Peyer's patch (tissue), 4 donors: ENCODE results near the gene CEACAM5. TPM values are rescaled to one million over a fixed set of nuclear protein-coding genes. Genes with fewer than 3 reads are reported as not detected.
A peak's percentile ranks its signal among the peaks of the same experiment; 100 is the strongest.

Experiments used
- DNase-seq, 3 donors: peaks; one replicate each; pipeline ENCODE4 v3.0.0-alpha.2; 2017 to 2019
- H3K27ac ChIP-seq, 4 donors: fragments of 200-600 bp; sonication (generic); one replicate each; pipeline ENCODE4 v1.5.1; 2016 to 2019
- H3K27me3 ChIP-seq, 2 donors: fragments of 200-600 bp; sonication (generic); one replicate each; pipeline ENCODE4 v1.5.1; 2019
- H3K36me3 ChIP-seq, 3 donors: fragments of 200-600 bp; sonication (generic); one replicate each; pipeline ENCODE4 v1.5.1; 2016 to 2019
- H3K4me1 ChIP-seq, 4 donors: fragments of 200-600 bp; sonication (generic); one replicate each; pipeline ENCODE4 v1.5.1; 2016 to 2019
- H3K4me3 ChIP-seq, 4 donors: fragments of 200-600 bp; sonication (generic); 1 replicate in 3 of 4; 2 replicates in 1 of 4; pipeline ENCODE4 v1.5.1; 2016 to 2019; ENCODE audit warnings: mild to moderate bottlenecking in 1 of 4
- H3K9me3 ChIP-seq, 4 donors: fragments of 200-600 bp; sonication (generic); one replicate each; pipeline ENCODE4 v1.5.1; 2016 to 2019; ENCODE audit warnings: mild to moderate bottlenecking in 1 of 4
- POLR2A ChIP-seq, 2 donors: fragments of 450-650 bp; IDR thresholded peaks; one replicate each; pipeline ENCODE4 v1.5.1; 2017; ENCODE audit warnings: antibody characterized with exemption in 2 of 2, mild to moderate bottlenecking in 2 of 2, moderate library complexity in 2 of 2
- total RNA-seq, 4 donors: library from RNA; depleted of rRNA; stranded (reverse); fragments of >200 nt; gene quantifications; one replicate each; pipeline ENCODE4 v1.1.0, GENCODE V29; 2016
- TF ChIP-seq, protein P1 (sequence below), 6 experiments: fragments of 450-650 bp in 4 of 6; fragments of 200-600 bp in 2 of 6; sonication (generic) in 1 of 6; IDR thresholded peaks; one replicate each; pipeline ENCODE4 v1.5.1; 2017 to 2019; ENCODE audit warnings: antibody characterized with exemption in 6 of 6, mild to moderate bottlenecking in 3 of 6, moderate library complexity in 1 of 6

The CEACAM5 gene
- total RNA-seq, 4 donors from 2014 or later, result 63.9 to 113 (median 99.3) TPM

DNA sequence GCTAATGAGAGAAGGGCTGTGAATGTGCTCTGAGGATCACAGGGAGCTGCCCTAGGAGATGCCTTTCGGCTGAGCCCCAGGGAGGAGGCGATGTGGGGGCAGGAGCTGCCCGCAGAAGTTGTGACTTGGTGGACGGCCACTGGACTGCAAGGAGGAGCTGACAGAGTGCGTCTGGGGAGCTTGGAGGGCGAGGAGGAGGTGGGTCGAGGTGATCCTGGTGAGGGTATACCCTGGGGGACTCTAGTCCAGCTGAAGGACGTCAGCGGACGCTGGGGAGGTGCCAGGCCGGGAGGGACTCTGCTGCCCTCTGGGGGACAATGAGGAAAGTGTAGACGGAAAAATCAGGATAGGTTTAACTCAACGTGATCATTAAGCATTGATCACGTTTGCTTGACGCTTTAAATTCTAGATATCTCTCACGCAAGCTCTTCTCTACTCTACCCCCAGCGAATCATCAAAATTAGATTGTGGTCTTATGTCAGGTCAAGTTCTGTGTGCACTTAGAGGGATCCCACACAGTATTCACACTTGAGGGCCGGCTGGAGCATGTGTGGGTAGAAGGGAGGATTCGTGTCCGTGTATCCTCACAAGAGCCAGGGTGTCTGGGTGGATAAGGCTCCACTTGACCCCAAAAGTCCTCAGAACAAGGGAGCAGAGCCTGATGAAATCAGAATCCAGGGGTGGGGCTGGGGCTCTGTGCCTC lies 17.0 kb upstream of the CEACAM5 start:
- H3K27me3 ChIP-seq, result no peaks in the 10 kb centered on the region
- no peaks in the 10 kb centered on the region for H3K4me1 ChIP-seq
- H3K9me3 ChIP-seq, result no peaks in the 10 kb centered on the region
- H3K36me3 ChIP-seq, result no peaks in the 10 kb centered on the region
- no peak overlapping the region for H3K4me3 ChIP-seq
- H3K27ac ChIP-seq, result no peak overlapping the region
- DNase-seq, result peak in 1 of 3 donors; percentile 52
- TF ChIP-seq, protein P1, sequence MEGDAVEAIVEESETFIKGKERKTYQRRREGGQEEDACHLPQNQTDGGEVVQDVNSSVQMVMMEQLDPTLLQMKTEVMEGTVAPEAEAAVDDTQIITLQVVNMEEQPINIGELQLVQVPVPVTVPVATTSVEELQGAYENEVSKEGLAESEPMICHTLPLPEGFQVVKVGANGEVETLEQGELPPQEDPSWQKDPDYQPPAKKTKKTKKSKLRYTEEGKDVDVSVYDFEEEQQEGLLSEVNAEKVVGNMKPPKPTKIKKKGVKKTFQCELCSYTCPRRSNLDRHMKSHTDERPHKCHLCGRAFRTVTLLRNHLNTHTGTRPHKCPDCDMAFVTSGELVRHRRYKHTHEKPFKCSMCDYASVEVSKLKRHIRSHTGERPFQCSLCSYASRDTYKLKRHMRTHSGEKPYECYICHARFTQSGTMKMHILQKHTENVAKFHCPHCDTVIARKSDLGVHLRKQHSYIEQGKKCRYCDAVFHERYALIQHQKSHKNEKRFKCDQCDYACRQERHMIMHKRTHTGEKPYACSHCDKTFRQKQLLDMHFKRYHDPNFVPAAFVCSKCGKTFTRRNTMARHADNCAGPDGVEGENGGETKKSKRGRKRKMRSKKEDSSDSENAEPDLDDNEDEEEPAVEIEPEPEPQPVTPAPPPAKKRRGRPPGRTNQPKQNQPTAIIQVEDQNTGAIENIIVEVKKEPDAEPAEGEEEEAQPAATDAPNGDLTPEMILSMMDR (IDR thresholded peaks at IDR 0.05), result peak in 4 of 6 experiments; percentile 41 to 59 (median 54)
- no peak for TF ChIP-seq POLR2A (IDR thresholded peaks at IDR 0.05)

GRCh38 chr19:41694196-41694595 lies 14.2 kb upstream of the CEACAM5 start:
- Histone ChIP-seq H3K36me3 (no peaks in the 10 kb centered on the region), H3K9me3 (no peaks in the 10 kb centered on the region), H3K4me1 (peaks cover 0 to 1% (median 0%) of the 10 kb centered on the region in 4 donors), H3K27me3 (no peaks in the 10 kb centered on the region), H3K27ac (no peak overlapping the region), H3K4me3 (no peak overlapping the region)
- TF ChIP-seq POLR2A (IDR thresholded peaks at IDR 0.05), result no peak
- TF ChIP-seq, protein P1 (IDR thresholded peaks at IDR 0.05), result no peak
- no peak for DNase-seq

DNA sequence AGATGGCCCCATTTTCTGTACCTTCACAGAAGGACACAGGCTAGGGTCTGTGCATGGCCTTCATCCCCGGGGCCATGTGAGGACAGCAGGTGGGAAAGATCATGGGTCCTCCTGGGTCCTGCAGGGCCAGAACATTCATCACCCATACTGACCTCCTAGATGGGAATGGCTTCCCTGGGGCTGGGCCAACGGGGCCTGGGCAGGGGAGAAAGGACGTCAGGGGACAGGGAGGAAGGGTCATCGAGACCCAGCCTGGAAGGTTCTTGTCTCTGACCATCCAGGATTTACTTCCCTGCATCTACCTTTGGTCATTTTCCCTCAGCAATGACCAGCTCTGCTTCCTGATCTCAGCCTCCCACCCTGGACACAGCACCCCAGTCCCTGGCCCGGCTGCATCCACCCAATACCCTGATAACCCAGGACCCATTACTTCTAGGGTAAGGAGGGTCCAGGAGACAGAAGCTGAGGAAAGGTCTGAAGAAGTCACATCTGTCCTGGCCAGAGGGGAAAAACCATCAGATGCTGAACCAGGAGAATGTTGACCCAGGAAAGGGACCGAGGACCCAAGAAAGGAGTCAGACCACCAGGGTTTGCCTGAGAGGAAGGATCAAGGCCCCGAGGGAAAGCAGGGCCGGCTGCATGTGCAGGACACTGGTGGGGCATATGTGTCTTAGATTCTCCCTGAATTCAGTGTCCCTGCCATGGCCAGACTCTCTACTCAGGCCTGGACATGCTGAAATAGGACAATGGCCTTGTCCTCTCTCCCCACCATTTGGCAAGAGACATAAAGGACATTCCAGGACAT lies 13.4 kb upstream of the CEACAM5 start:
- no peak for TF ChIP-seq POLR2A (IDR thresholded peaks at IDR 0.05)
- TF ChIP-seq, protein P1 (IDR thresholded peaks at IDR 0.05), result no peak
- Histone ChIP-seq H3K27ac (no peak overlapping the region), H3K36me3 (no peaks in the 10 kb centered on the region), H3K4me1 (peaks cover 0 to 5% (median 0%) of the 10 kb centered on the region in 4 donors), H3K4me3 (no peak overlapping the region), H3K27me3 (no peaks in the 10 kb centered on the region), H3K9me3 (no peaks in the 10 kb centered on the region)
- DNase-seq, result peak in 1 of 3 donors; percentile 17

DNA sequence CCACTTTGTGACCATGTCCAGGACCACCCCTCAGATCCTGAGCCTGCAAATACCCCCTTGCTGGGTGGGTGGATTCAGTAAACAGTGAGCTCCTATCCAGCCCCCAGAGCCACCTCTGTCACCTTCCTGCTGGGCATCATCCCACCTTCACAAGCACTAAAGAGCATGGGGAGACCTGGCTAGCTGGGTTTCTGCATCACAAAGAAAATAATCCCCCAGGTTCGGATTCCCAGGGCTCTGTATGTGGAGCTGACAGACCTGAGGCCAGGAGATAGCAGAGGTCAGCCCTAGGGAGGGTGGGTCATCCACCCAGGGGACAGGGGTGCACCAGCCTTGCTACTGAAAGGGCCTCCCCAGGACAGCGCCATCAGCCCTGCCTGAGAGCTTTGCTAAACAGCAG lies 12.7 kb upstream of the CEACAM5 start:
- Histone ChIP-seq H3K27ac (no peak overlapping the region), H3K4me1 (peaks cover 0 to 5% (median 0%) of the 10 kb centered on the region in 4 donors), H3K36me3 (no peaks in the 10 kb centered on the region), H3K9me3 (no peaks in the 10 kb centered on the region), H3K27me3 (no peaks in the 10 kb centered on the region), H3K4me3 (no peak overlapping the region)
- TF ChIP-seq POLR2A (IDR thresholded peaks at IDR 0.05), result no peak
- TF ChIP-seq, protein P1 (IDR thresholded peaks at IDR 0.05), result no peak
- DNase-seq, result peak in 1 of 3 donors; percentile 13

DNA sequence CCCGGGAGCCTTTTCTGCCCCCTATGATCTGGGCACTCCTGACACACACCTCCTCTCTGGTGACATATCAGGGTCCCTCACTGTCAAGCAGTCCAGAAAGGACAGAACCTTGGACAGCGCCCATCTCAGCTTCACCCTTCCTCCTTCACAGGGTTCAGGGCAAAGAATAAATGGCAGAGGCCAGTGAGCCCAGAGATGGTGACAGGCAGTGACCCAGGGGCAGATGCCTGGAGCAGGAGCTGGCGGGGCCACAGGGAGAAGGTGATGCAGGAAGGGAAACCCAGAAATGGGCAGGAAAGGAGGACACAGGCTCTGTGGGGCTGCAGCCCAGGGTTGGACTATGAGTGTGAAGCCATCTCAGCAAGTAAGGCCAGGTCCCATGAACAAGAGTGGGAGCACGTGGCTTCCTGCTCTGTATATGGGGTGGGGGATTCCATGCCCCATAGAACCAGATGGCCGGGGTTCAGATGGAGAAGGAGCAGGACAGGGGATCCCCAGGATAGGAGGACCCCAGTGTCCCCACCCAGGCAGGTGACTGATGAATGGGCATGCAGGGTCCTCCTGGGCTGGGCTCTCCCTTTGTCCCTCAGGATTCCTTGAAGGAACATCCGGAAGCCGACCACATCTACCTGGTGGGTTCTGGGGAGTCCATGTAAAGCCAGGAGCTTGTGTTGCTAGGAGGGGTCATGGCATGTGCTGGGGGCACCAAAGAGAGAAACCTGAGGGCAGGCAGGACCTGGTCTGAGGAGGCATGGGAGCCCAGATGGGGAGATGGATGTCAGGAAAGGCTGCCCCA lies 11.8 kb upstream of the CEACAM5 start:
- Histone ChIP-seq H3K27ac (no peak overlapping the region), H3K9me3 (no peaks in the 10 kb centered on the region), H3K4me1 (peaks cover 0 to 5% (median 0%) of the 10 kb centered on the region in 4 donors), H3K27me3 (no peaks in the 10 kb centered on the region), H3K36me3 (no peaks in the 10 kb centered on the region), H3K4me3 (no peak overlapping the region)
- TF ChIP-seq, protein P1 (IDR thresholded peaks at IDR 0.05), result no peak
- TF ChIP-seq POLR2A (IDR thresholded peaks at IDR 0.05), result no peak
- DNase-seq, result peak in 1 of 3 donors; percentile 44
